IMR-90 (cell line): ENCODE measurements around the gene CMSS1. TPM values are rescaled to one million over a fixed set of nuclear protein-coding genes. Genes with fewer than 3 reads are reported as not detected.

Source experiments
- ATAC-seq: fragments of 200-7000 bp; cut with Tn5 transposase; 2 replicates; pipeline ENCODE4 v1.9.1; 2020; ENCODE audit warnings: low read depth, mild to moderate bottlenecking, moderate library complexity
- BruUV-seq: library from RNA; stranded (reverse); fragments of 400-500 nt; replicated peaks from 2 replicates; lab custom pipeline; 2021; lab: Mats Ljungman, UMichigan
- CTCF ChIA-PET: fragments of 300-600 bp; formaldehyde crosslinking; extraction: SDS; loops from one replicate; lab custom pipeline; 2021; ENCODE audit warnings: antibody characterized with exemption; lab: Yijun Ruan, JAX
- POLR2A ChIA-PET: fragments of 300-600 bp; sonication (Branson Sonifier 250); formaldehyde crosslinking; loops from one replicate; lab custom pipeline; 2022; ENCODE audit warnings: antibody characterized with exemption; ENCODE audit not compliant: unreplicated experiment; lab: Charles Lee
- DNase-seq: peaks from one replicate; pipeline ENCODE4 v3.0.0; 2013
- H2AFZ ChIP-seq: replicated peaks from 2 replicates; pipeline ENCODE3; 2013; ENCODE audit warnings: low read length, mild to moderate bottlenecking; ENCODE audit not compliant: poor library complexity
- H2AK5ac ChIP-seq: 2 replicates; pipeline ENCODE4 v1.6.1; 2013; ENCODE audit warnings: low read depth, low read length, inconsistent platforms
- H2AK9ac ChIP-seq: replicated peaks from 2 replicates; pipeline ENCODE3; 2013; ENCODE audit warnings: mild to moderate bottlenecking, low read depth, low read length, moderate library complexity; ENCODE audit not compliant: poor library complexity
- H2BK120ac ChIP-seq: 2 replicates; pipeline ENCODE4 v1.6.1; 2013; ENCODE audit warnings: low read depth, low read length, inconsistent platforms
- H2BK15ac ChIP-seq: 3 replicates; pipeline ENCODE4 v1.6.1; 2013; ENCODE audit warnings: low read depth, low read length, inconsistent platforms
- H2BK20ac ChIP-seq: 2 replicates; pipeline ENCODE4 v1.6.1; 2013; ENCODE audit warnings: low read depth, mild to moderate bottlenecking, inconsistent platforms, low read length, moderate library complexity
- H2BK5ac ChIP-seq: 2 replicates; pipeline ENCODE4 v1.6.1; 2013; ENCODE audit warnings: mild to moderate bottlenecking, low read depth, low read length, inconsistent platforms; ENCODE audit not compliant: poor library complexity, severe bottlenecking
- H3K14ac ChIP-seq: replicated peaks from 2 replicates; pipeline ENCODE4 v1.6.1; 2013; ENCODE audit warnings: low read depth, low read length, inconsistent platforms
- H3K18ac ChIP-seq: 2 replicates; pipeline ENCODE4 v1.6.1; 2013; ENCODE audit warnings: low read depth, low read length, control low read depth
- H3K23ac ChIP-seq: 2 replicates; pipeline ENCODE4 v1.6.1; 2013; ENCODE audit warnings: low read depth, low read length, inconsistent platforms
- H3K27ac ChIP-seq: 2 replicates; pipeline ENCODE4 v1.5.1; 2013; ENCODE audit warnings: mild to moderate bottlenecking, control low read depth, low read length; ENCODE audit not compliant: insufficient read depth
- H3K27me3 ChIP-seq: 2 replicates; pipeline ENCODE4 v1.6.1; 2013; ENCODE audit warnings: low read length; ENCODE audit not compliant: control insufficient read depth, insufficient read depth
- H3K36me3 ChIP-seq: 2 replicates; pipeline ENCODE4 v1.6.1; 2013; ENCODE audit warnings: low read length, mixed read lengths; ENCODE audit not compliant: control insufficient read depth, insufficient read depth
- H3K4ac ChIP-seq: 2 replicates; pipeline ENCODE4 v1.6.1; 2013; ENCODE audit warnings: low read depth, low read length, inconsistent platforms
- H3K4me1 ChIP-seq: 2 replicates; pipeline ENCODE4 v1.6.1; 2013; ENCODE audit warnings: low read length, mixed read lengths; ENCODE audit not compliant: control insufficient read depth, insufficient read depth
- H3K4me2 ChIP-seq: 2 replicates; pipeline ENCODE4 v1.6.1; 2013; ENCODE audit warnings: low read depth, mild to moderate bottlenecking, control low read depth, low read length, moderate library complexity
- H3K4me3 ChIP-seq: 2 replicates; pipeline ENCODE4 v1.5.1; 2013; ENCODE audit warnings: low read depth, mild to moderate bottlenecking, control low read depth, low read length, moderate library complexity; ENCODE audit not compliant: insufficient read depth
- H3K56ac ChIP-seq: 2 replicates; pipeline ENCODE4 v1.6.1; 2013; ENCODE audit warnings: low read length, inconsistent platforms; ENCODE audit not compliant: insufficient read depth; ENCODE audit errors: extremely low read depth
- H3K79me1 ChIP-seq, 2 experiments: 2 replicates each; pipeline ENCODE4 v1.6.1; 2013; ENCODE audit warnings: low read length in 2 of 2, inconsistent platforms in 1 of 2, low read depth in 1 of 2
- H3K9ac ChIP-seq: 2 replicates; pipeline ENCODE4 v1.6.1; 2013; ENCODE audit warnings: low read depth, low read length, control low read depth
- H3K9me1 ChIP-seq: 2 replicates; pipeline ENCODE4 v1.6.1; 2013; ENCODE audit warnings: low read length, inconsistent platforms; ENCODE audit not compliant: insufficient read depth
- H3K9me3 ChIP-seq: 2 replicates; pipeline ENCODE4 v1.6.1; 2013; ENCODE audit warnings: low read length; ENCODE audit not compliant: control insufficient read depth, insufficient read depth
- H4K20me1 ChIP-seq: 2 replicates; pipeline ENCODE4 v1.6.1; 2013; ENCODE audit warnings: low read length, inconsistent platforms; ENCODE audit not compliant: insufficient read depth
- H4K5ac ChIP-seq: 2 replicates; pipeline ENCODE4 v1.6.1; 2013; ENCODE audit warnings: mild to moderate bottlenecking, low read depth, low read length, control low read depth
- H4K8ac ChIP-seq, 2 experiments: 2 replicates each; pipeline ENCODE4 v1.6.1; 2013; ENCODE audit warnings: low read depth in 2 of 2, low read length in 2 of 2, control low read depth in 1 of 2, inconsistent platforms in 1 of 2
- H4K91ac ChIP-seq: 2 replicates; pipeline ENCODE4 v1.6.1; 2013; ENCODE audit warnings: low read depth, low read length, inconsistent platforms; ENCODE audit not compliant: insufficient read depth
- CEBPB ChIP-seq: IDR thresholded peaks from 2 replicates; pipeline ENCODE4 v1.6.1; 2012; ENCODE audit warnings: low read depth, low read length, improper control_type of control experiment
- FOS ChIP-seq: fragments of 150-350 bp; IDR thresholded peaks from 2 replicates; pipeline ENCODE4 v1.6.1; 2016; ENCODE audit warnings: low read depth, low read length
- NFE2L2 ChIP-seq: fragments of 150-350 bp; IDR thresholded peaks from 2 replicates; pipeline ENCODE4 v1.6.1; 2016; ENCODE audit warnings: low read depth, mild to moderate bottlenecking, low read length
- RAD21 ChIP-seq: IDR thresholded peaks from 2 replicates; pipeline ENCODE4 v1.6.1; 2012; ENCODE audit warnings: low read length, improper control_type of control experiment
- WGBS, 2 experiments: methylation state at CpG; one replicate each; pipeline versions ENCODE4 v1.1.5 to v1.1.7; 2013; ENCODE audit warnings: missing lambda C conversion rate in 2 of 2; ENCODE audit not compliant: insufficient read length in 1 of 2; ENCODE audit errors: extremely low coverage in 2 of 2; 5-methylcytosine and 5-hydroxymethylcytosine counted together
- dilution Hi-C: fragments of 300-500 bp; cut with HindIII; formaldehyde crosslinking; loops from one replicate; pipeline ENCODE4 v1.14.3; 2018; ENCODE audit warnings: low sequenced_read_pairs; ENCODE audit not compliant: unreplicated experiment
- in situ Hi-C: fragments of 300-500 bp; cut with MboI; formaldehyde crosslinking; loops from 3 replicates; pipeline ENCODE4 v1.14.3; 2019; ENCODE audit warnings: low sequenced_read_pairs, inconsistent platforms, mixed read lengths
- intact Hi-C: fragments of 100-400 bp; cut with micrococcal nuclease; formaldehyde crosslinking; loops from 2 replicates; pipeline ENCODE4 v1.10.0; 2022
- polyA plus RNA-seq, 3 experiments: library from polyadenylated mRNA; depleted of rRNA; stranded (reverse); fragments of >200 nt; gene quantifications; 2 replicates each; pipeline ENCODE4 v1.2.3, GENCODE V29; 2012; ENCODE audit warnings: low replicate concordance in 1 of 3
- total RNA-seq: library from RNA; depleted of rRNA; stranded (reverse); fragments of >200 nt; gene quantifications from 2 replicates; pipeline ENCODE4 v1.2.3, GENCODE V29; 2012

Gene CMSS1
- total and polyA plus RNA-seq, 2 of the 4 experiments (the other 2 are of a cell fraction): 12.5 to 13.6 TPM

DNA sequence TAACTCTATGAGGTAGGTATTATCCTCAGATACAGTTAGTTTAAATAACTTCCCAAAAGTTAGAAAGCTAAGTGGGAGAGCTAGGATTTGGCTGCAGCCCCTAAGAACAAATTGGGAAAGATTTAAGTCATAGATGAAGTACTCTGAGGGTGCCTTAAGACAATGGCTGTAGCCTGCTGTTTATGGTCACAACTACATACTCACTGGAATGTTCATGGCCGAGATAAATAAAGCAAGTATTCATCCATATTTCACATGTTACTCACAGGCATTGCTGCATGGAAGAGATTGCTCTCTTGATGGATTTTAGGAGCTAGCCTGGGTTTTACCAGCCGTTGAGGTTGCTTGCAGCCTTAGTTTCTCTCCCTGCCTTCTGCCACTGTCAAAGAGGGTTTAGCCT, 145.0 kb downstream of the CMSS1 start:
- H4K20me1 ChIP-seq: no peaks in the 10 kb centered on the region
- no peak overlapping the region for H3K56ac ChIP-seq
- H3K18ac ChIP-seq: peak overlapping the region; percentile 51; the same call in 1 of the 2 replicates
- H3K23ac ChIP-seq: peak overlapping the region; percentile 70
- no peaks in the 10 kb centered on the region for H3K36me3 ChIP-seq
- peak overlapping the region; percentile 90 for H2BK120ac ChIP-seq
- H2BK20ac ChIP-seq: peak overlapping the region; percentile 90
- peak overlapping the region; percentile 66 for H3K14ac ChIP-seq
- peak overlapping the region; percentile 34; the same call in 1 of the 2 replicates for H3K4me2 ChIP-seq
- H3K27ac ChIP-seq: peak overlapping the region; percentile 46; the same call in 1 of the 2 replicates
- ATAC-seq: peak; percentile 90
- H2AK9ac ChIP-seq: no peak overlapping the region
- intact Hi-C loops: loop anchor here (1.0 kb wide), 1 partner anchor 86 kb away; no protein-coding TSS in a partner anchor
- in situ Hi-C loops: loop anchor here (25.0 kb wide), 1 partner anchor 100 kb away; no protein-coding TSS in a partner anchor
- no peaks in the 10 kb centered on the region for H3K27me3 ChIP-seq
- H3K4me1 ChIP-seq: peaks cover 17% of the 10 kb centered on the region
- H3K79me1 ChIP-seq: peaks cover 18 to 27% of the 10 kb centered on the region in 2 experiments
- H2AFZ ChIP-seq: peak overlapping the region; percentile 47
- DNase-seq: peak; percentile 91
- no peaks in the 10 kb centered on the region for H3K9me3 ChIP-seq
- H3K9me1 ChIP-seq: peaks cover 9% of the 10 kb centered on the region
- CTCF ChIA-PET: no interaction called here
- H2AK5ac ChIP-seq: peak overlapping the region; percentile 22; the same call in 1 of the 2 replicates
- peak; percentile 65 for TF ChIP-seq FOS
- TF ChIP-seq RAD21: no peak
- TF ChIP-seq CEBPB: peak; percentile 77
- no peak for TF ChIP-seq NFE2L2
- dilution Hi-C loops: no loop called here
- peak overlapping the region; percentile 88 for H2BK5ac ChIP-seq
- peak overlapping the region; percentile 54; the same call in 2 of the 3 replicates for H2BK15ac ChIP-seq
- WGBS, 2 experiments: no CpG with 5 or more reads among the region's 2 CpGs
- BruUV-seq: no TSS peak
- peak overlapping the region; percentile 77 for H3K4ac ChIP-seq
- H4K8ac ChIP-seq: peak overlapping the region; percentile 29 to 83; a peak in 3 of 4 replicates
- 0 out of 2 replicates have a peak overlapping the region, but pooled peaks have one; percentile 73 for H4K5ac ChIP-seq
- no peak overlapping the region for H3K9ac ChIP-seq
- H3K4me3 ChIP-seq: no peak overlapping the region
- POLR2A ChIA-PET: no interaction called here
- peak overlapping the region; percentile 81 for H4K91ac ChIP-seq
